ENCODE results near the gene ITLN2.
"Not testable (repeated sequence)": the region's sequence is repeated elsewhere in the genome, so short reads cannot be mapped to it uniquely, and the experiment has no call there.

The ITLN2 gene

GRCh38 chr1:160911925-160912324 is 42.7 kb downstream of the ITLN2 start:
- Histone ChIP-seq H3K9ac (ENCODE audit: insufficient read length) (no peak overlapping the region), H3K36me3 (ENCODE audit: insufficient read depth, low read length) (no peaks in the 10 kb centered on the region), H3K27ac (no peak overlapping the region), H3K4me3 (no peak overlapping the region), H3K9me3 (ENCODE audit: low read depth, low read length) (no peaks in the 10 kb centered on the region)
- DNase-seq (ENCODE audit: low read depth, low spot score) = no peak
- TF ChIP-seq POLR2AphosphoS5 (IDR thresholded peaks at IDR 0.05; ENCODE audit: borderline replicate concordance, low read depth, low read length) (no peak), EZH2 (IDR thresholded peaks at IDR 0.05) (no peak), FOXP2 (optimal IDR thresholded peaks at IDR 0.05; ENCODE audit: control extremely low read depth, extremely low read length, insufficient read depth) (no peak)

DNA sequence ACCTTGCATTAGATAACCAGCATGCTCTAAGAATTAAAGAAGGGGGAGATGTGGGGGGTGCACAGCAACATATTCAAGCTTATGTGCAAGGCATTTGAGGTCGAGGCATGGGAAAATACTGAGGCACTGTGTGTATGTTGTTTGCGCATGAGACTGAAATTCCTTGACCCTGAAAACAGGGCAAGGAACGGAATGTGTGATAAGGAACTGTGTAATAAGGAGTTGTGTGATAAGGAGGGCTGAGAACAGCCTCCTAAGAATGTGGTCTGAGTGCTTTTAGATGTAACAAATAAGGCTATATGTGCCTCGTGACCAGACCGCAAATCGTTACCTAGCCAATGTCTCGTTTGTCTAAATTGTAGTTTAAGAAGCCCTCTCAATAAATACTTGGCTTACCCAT is 43.2 kb downstream of the ITLN2 start:
- H3K27ac ChIP-seq = no peak overlapping the region
- no peak overlapping the region for H3K4me3 ChIP-seq
- no peak for TF ChIP-seq POLR2AphosphoS5 (IDR thresholded peaks at IDR 0.05; ENCODE audit: borderline replicate concordance, low read depth, low read length)
- TF ChIP-seq FOXP2 (optimal IDR thresholded peaks at IDR 0.05; ENCODE audit: control extremely low read depth, extremely low read length, insufficient read depth) = no peak
- TF ChIP-seq EZH2 (IDR thresholded peaks at IDR 0.05) = no peak
- no peak for DNase-seq (ENCODE audit: low read depth, low spot score)
- no peaks in the 10 kb centered on the region for H3K36me3 ChIP-seq (ENCODE audit: insufficient read depth, low read length)
- no peak overlapping the region for H3K9ac ChIP-seq (ENCODE audit: insufficient read length)
- H3K9me3 ChIP-seq (ENCODE audit: low read depth, low read length) = no peaks in the 10 kb centered on the region

- no peak overlapping the region for H3K4me3 ChIP-seq
- H3K9me3 ChIP-seq (ENCODE audit: low read depth, low read length) = no peaks in the 10 kb centered on the region
- no peak for DNase-seq (ENCODE audit: low read depth, low spot score)
- no peak overlapping the region for H3K27ac ChIP-seq
- H3K9ac ChIP-seq (ENCODE audit: insufficient read length) = no peak overlapping the region
- TF ChIP-seq FOXP2 (optimal IDR thresholded peaks at IDR 0.05; ENCODE audit: control extremely low read depth, extremely low read length, insufficient read depth) (no peak), POLR2AphosphoS5 (IDR thresholded peaks at IDR 0.05; ENCODE audit: borderline replicate concordance, low read depth, low read length) (no peak), EZH2 (IDR thresholded peaks at IDR 0.05) (no peak)
- H3K36me3 ChIP-seq (ENCODE audit: insufficient read depth, low read length) = no peaks in the 10 kb centered on the region
Observed at GRCh38 chr1:160910170-160910750, 44.3 kb downstream of the ITLN2 start.

DNA sequence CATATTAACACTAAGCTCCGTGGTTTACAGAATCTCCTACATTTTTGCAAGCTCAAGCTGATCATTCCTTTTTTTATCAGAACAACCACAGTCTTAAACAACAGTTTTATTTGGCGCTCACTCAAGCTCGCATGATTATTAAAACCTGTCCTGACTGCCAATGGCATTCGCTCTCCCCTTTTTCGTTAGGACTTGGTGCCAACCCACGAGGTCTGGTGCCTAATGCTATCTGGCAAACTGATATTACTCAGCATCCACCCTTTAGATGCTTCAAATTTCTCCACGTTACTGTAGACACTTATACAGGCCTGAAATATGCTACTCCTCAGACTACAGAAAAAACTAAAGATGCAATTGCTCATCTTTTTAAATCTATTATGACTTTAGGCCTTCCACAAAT is 46.6 kb downstream of the ITLN2 start:
- Histone ChIP-seq H3K9me3 (ENCODE audit: low read depth, low read length) (no peaks in the 10 kb centered on the region), H3K27ac (no peak overlapping the region), H3K9ac (ENCODE audit: insufficient read length) (no peak overlapping the region), H3K4me3 (no peak overlapping the region), H3K36me3 (ENCODE audit: insufficient read depth, low read length) (no peaks in the 10 kb centered on the region)
- no peak for DNase-seq (ENCODE audit: low read depth, low spot score)
- TF ChIP-seq POLR2AphosphoS5 (IDR thresholded peaks at IDR 0.05; ENCODE audit: borderline replicate concordance, low read depth, low read length) (no peak), FOXP2 (optimal IDR thresholded peaks at IDR 0.05; ENCODE audit: control extremely low read depth, extremely low read length, insufficient read depth) (no peak), EZH2 (IDR thresholded peaks at IDR 0.05) (no peak)

- no peak for DNase-seq (ENCODE audit: low read depth, low spot score)
- H3K9ac ChIP-seq (ENCODE audit: insufficient read length) = no peak overlapping the region
- H3K9me3 ChIP-seq (ENCODE audit: low read depth, low read length) = no peaks in the 10 kb centered on the region
- H3K27ac ChIP-seq = no peak overlapping the region
- no peaks in the 10 kb centered on the region for H3K36me3 ChIP-seq (ENCODE audit: insufficient read depth, low read length)
- no peak for TF ChIP-seq FOXP2 (optimal IDR thresholded peaks at IDR 0.05; ENCODE audit: control extremely low read depth, extremely low read length, insufficient read depth)
- no peak for TF ChIP-seq POLR2AphosphoS5 (IDR thresholded peaks at IDR 0.05; ENCODE audit: borderline replicate concordance, low read depth, low read length)
- no peak for TF ChIP-seq EZH2 (IDR thresholded peaks at IDR 0.05)
- H3K4me3 ChIP-seq = no peak overlapping the region
Observed at GRCh38 chr1:160905617-160905989, 49.0 kb downstream of the ITLN2 start.

- no peak overlapping the region for H3K4me3 ChIP-seq
- no peaks in the 10 kb centered on the region for H3K9me3 ChIP-seq (ENCODE audit: low read depth, low read length)
- H3K36me3 ChIP-seq (ENCODE audit: insufficient read depth, low read length) = no peaks in the 10 kb centered on the region
- no peak overlapping the region for H3K9ac ChIP-seq (ENCODE audit: insufficient read length)
- TF ChIP-seq EZH2 (IDR thresholded peaks at IDR 0.05) (no peak), POLR2AphosphoS5 (IDR thresholded peaks at IDR 0.05; ENCODE audit: borderline replicate concordance, low read depth, low read length) (no peak), FOXP2 (optimal IDR thresholded peaks at IDR 0.05; ENCODE audit: control extremely low read depth, extremely low read length, insufficient read depth) (no peak)
- DNase-seq (ENCODE audit: low read depth, low spot score) = no peak
- no peak overlapping the region for H3K27ac ChIP-seq
Observed at GRCh38 chr1:160904783-160905616, 49.6 kb downstream of the ITLN2 start.

- DNase-seq (ENCODE audit: low read depth, low spot score); H3K9me3 ChIP-seq (ENCODE audit: low read depth, low read length); H3K4me3 ChIP-seq; H3K27ac ChIP-seq; H3K9ac ChIP-seq (ENCODE audit: insufficient read length); H3K36me3 ChIP-seq (ENCODE audit: insufficient read depth, low read length): not testable (repeated sequence)
Observed at GRCh38 chr1:160902251-160902650, 52.4 kb downstream of the ITLN2 start.

DNA sequence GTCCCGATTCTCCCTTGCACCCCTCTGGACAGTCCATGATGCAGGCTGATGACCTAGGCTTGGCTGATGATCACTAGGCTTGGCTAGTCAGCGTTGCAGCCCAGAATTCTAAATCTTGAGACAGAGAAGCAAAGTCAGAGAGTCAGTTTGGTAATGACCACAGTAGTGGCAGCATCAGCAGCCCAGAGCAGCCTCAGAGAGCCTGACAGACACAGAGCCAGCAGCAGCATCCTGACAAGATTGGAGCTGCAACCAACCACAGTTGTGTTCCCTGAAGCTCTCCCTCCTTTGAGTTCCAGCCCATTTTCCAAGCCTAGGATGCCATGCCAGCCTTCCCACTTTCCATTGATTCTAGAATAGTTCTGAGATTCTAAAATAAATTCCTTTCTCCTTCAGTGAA is 52.8 kb downstream of the ITLN2 start:
- no peaks in the 10 kb centered on the region for H3K36me3 ChIP-seq (ENCODE audit: insufficient read depth, low read length)
- TF ChIP-seq POLR2AphosphoS5 (IDR thresholded peaks at IDR 0.05; ENCODE audit: borderline replicate concordance, low read depth, low read length) (no peak), FOXP2 (optimal IDR thresholded peaks at IDR 0.05; ENCODE audit: control extremely low read depth, extremely low read length, insufficient read depth) (no peak), EZH2 (IDR thresholded peaks at IDR 0.05) (no peak)
- no peak for DNase-seq (ENCODE audit: low read depth, low spot score)
- no peak overlapping the region for H3K9ac ChIP-seq (ENCODE audit: insufficient read length)
- H3K4me3 ChIP-seq = no peak overlapping the region
- no peak overlapping the region for H3K27ac ChIP-seq
- H3K9me3 ChIP-seq (ENCODE audit: low read depth, low read length) = no peaks in the 10 kb centered on the region

GRCh38 chr1:160900683-160901082 is 53.9 kb downstream of the ITLN2 start:
- not testable (repeated sequence) for H3K9ac ChIP-seq (ENCODE audit: insufficient read length); H3K9me3 ChIP-seq (ENCODE audit: low read depth, low read length); H3K36me3 ChIP-seq (ENCODE audit: insufficient read depth, low read length); DNase-seq (ENCODE audit: low read depth, low spot score); H3K27ac ChIP-seq; H3K4me3 ChIP-seq

All from SK-N-MC (cell line).